8988T (cell line): Measurements from ENCODE around the gene JAK3.
"Not testable (repeated sequence)": the region's sequence is repeated elsewhere in the genome, so short reads cannot be mapped to it uniquely, and the experiment has no call there.

Experiments used
- DNase-seq: peaks from one replicate; pipeline ENCODE4 v3.0.0; 2011

Gene JAK3

GRCh38 chr19:17847538-17848366, at the start of gene JAK3:
Gene JAK3 (minus strand): TSS chr19:17847982. CDS start chr19:17844417, 3,565 bp downstream.
- DNase-seq = no peak

GRCh38 chr19:17893766-17894165, 46.0 kb upstream of the JAK3 start:
- DNase-seq = no peak

- DNase-seq = no peak
Observed at GRCh38 chr19:17889609-17890214, 41.9 kb upstream of the JAK3 start.

- DNase-seq = no peak
Observed at GRCh38 chr19:17888260-17888659, 40.5 kb upstream of the JAK3 start.

GRCh38 chr19:17887221-17887620, 39.4 kb upstream of the JAK3 start:
- DNase-seq = not testable (repeated sequence)

GRCh38 chr19:17886515-17886914, 38.7 kb upstream of the JAK3 start:
- DNase-seq = no peak

- no peak for DNase-seq
Observed at GRCh38 chr19:17883627-17884410, 36.0 kb upstream of the JAK3 start.

- DNase-seq = no peak
Observed at GRCh38 chr19:17881701-17882100, 33.9 kb upstream of the JAK3 start.

- DNase-seq = no peak
Observed at GRCh38 chr19:17879466-17879865, 31.7 kb upstream of the JAK3 start.

- no peak for DNase-seq
Observed at GRCh38 chr19:17877696-17878095, 29.9 kb upstream of the JAK3 start.

GRCh38 chr19:17874758-17875135, 27.0 kb upstream of the JAK3 start:
- no peak for DNase-seq

- no peak for DNase-seq
Observed at GRCh38 chr19:17873786-17874757, 26.3 kb upstream of the JAK3 start.

GRCh38 chr19:17872251-17873001, 24.6 kb upstream of the JAK3 start:
- DNase-seq = no peak

GRCh38 chr19:17871878-17872250, 24.1 kb upstream of the JAK3 start, which contains the start of gene SLC5A5:
Gene SLC5A5 (plus strand): TSS chr19:17871945. CDS start chr19:17872320, 375 bp downstream.
- DNase-seq = no peak

- DNase-seq = no peak
Observed at GRCh38 chr19:17871032-17871877, 23.5 kb upstream of the JAK3 start.

- DNase-seq = no peak
Observed at GRCh38 chr19:17869114-17869608, 21.4 kb upstream of the JAK3 start.

GRCh38 chr19:17868669-17869068, 20.9 kb upstream of the JAK3 start:
- DNase-seq = no peak

GRCh38 chr19:17866964-17867486, 19.2 kb upstream of the JAK3 start:
- DNase-seq = no peak

GRCh38 chr19:17866312-17866963, 18.7 kb upstream of the JAK3 start:
- no peak for DNase-seq
